Endothelial cell of umbilical vein (primary cell): ENCODE measurements around the gene MIER3.

Source experiments
- POLR2A ChIP-seq: IDR thresholded peaks from 2 replicates; pipeline ENCODE4 v1.6.1; 2012; ENCODE audit warnings: low read depth, mild to moderate bottlenecking, control low read depth, low read length
- POLR2AphosphoS5 ChIP-seq: IDR thresholded peaks from 2 replicates; pipeline ENCODE4 v1.6.1; 2012; ENCODE audit warnings: low read depth, mild to moderate bottlenecking, control low read depth, low read length, moderate library complexity; ENCODE audit not compliant: insufficient read depth
- TF ChIP-seq, protein P1 (sequence below), 2 donors: IDR thresholded peaks; 1 replicate in 1 of 2; 2 replicates in 1 of 2; pipeline ENCODE4 v1.5.1; 2011; ENCODE audit warnings: low read length in 2 of 2, mild to moderate bottlenecking in 2 of 2, moderate library complexity in 2 of 2, control low read depth in 1 of 2, inconsistent platforms in 1 of 2, low read depth in 1 of 2; ENCODE audit not compliant: insufficient read depth in 1 of 2; ENCODE audit errors: extremely low read depth in 1 of 2
- TF ChIP-seq, protein P2 (sequence below): IDR thresholded peaks from 2 replicates; pipeline ENCODE4 v1.6.1; 2011; ENCODE audit not compliant: insufficient read depth, insufficient read length

DNA sequence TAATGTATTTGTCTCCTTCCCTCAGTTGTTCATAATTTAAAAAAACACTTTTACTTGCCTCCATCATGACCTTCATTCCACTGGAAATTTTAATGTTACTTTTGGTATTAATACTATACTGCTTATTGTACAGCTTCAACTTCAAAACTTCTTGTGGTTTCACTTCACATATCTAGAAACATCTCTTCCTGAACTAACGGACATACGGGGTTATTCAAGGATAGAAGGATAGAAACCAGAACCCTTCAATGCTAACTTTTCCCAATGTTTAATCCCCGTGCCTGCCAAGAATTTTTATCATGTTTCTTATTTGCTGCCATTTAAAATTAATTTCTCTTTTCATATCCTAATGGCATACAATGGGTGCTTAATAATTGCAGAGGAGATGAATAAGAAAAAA, 78.9 kb downstream of the MIER3 start:
- TF ChIP-seq, protein P1, sequence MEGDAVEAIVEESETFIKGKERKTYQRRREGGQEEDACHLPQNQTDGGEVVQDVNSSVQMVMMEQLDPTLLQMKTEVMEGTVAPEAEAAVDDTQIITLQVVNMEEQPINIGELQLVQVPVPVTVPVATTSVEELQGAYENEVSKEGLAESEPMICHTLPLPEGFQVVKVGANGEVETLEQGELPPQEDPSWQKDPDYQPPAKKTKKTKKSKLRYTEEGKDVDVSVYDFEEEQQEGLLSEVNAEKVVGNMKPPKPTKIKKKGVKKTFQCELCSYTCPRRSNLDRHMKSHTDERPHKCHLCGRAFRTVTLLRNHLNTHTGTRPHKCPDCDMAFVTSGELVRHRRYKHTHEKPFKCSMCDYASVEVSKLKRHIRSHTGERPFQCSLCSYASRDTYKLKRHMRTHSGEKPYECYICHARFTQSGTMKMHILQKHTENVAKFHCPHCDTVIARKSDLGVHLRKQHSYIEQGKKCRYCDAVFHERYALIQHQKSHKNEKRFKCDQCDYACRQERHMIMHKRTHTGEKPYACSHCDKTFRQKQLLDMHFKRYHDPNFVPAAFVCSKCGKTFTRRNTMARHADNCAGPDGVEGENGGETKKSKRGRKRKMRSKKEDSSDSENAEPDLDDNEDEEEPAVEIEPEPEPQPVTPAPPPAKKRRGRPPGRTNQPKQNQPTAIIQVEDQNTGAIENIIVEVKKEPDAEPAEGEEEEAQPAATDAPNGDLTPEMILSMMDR (IDR thresholded peaks at IDR 0.05; ENCODE audit: extremely low read depth in 1 of 2, insufficient read depth in 1 of 2, low read depth in 1 of 2, low read length in 2 of 2): no peak
- TF ChIP-seq POLR2AphosphoS5: no peak
- TF ChIP-seq, protein P2, sequence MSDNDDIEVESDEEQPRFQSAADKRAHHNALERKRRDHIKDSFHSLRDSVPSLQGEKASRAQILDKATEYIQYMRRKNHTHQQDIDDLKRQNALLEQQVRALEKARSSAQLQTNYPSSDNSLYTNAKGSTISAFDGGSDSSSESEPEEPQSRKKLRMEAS: no peak
- TF ChIP-seq POLR2A: no peak
